GM18909 (cell line): ENCODE data around the gene CEP170B.
"Not testable (repeated sequence)": the region's sequence is repeated elsewhere in the genome, so short reads cannot be mapped to it uniquely, and the experiment has no call there.

Experiments used
- ATAC-seq: cut with Tn5 transposase; IDR thresholded peaks from one replicate; pipeline ENCODE4 v1.9.1; 2021; ENCODE audit warnings: mild to moderate bottlenecking; ENCODE audit not compliant: unreplicated experiment, poor library complexity

CEP170B gene

GRCh38 chr14:104877066-104877805, 12.2 kb downstream of the CEP170B start:
- ATAC-seq, result no peak

DNA sequence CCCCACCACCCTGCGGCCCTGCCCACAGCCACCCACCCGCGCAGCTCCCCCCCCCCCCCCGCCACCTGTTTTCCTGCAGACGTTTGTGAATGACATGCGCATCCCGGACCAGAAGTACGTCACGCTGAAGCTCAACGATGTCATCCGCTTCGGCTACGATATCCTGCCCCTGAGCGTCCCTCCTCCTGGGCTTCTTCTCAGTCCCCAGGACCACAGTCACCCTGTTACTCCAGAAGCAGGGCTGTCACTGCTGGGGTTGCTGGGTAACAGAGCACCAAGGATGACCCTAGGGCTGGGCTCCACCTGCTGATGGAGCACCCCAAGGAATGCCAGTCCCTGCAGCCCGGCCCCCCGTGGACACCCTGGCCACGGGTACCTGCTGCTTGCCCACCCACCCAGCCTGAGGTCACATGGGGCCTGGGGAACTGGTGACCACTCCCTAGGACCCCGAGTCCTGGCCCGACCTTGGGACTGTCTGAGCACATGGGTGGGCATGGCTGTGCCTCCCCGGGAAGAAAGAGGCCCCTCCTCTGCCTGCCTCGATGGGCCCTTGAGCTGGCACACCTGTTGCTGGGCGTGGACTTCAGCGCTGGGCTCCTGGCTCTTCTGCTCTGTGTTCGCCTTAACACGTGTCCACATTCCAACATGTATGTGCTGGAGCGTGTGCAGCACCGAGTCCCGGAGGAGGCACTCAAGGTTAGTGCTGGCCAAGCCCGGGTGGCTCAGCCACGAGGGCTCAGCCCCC, 12.9 kb downstream of the CEP170B start:
- ATAC-seq, result no peak

DNA sequence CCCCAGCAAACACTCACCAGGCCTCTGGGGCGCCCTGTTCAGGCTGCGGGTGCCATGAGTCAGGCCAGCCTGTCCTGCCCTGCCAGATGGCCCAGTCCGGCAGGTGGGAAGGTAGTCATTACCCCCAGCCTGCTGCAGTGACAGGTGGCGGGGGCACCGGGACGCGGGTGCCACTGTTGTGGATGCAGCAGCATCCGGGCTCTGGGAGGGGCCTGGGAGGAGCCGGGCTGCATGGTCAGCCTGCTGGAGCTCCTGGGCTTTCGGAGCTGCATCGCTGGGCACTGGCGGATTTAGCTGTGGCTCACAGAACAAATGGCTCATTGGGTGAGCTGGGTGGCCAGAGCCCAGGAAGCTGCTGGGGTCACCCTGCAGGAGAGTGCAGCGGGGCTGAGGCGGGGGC, 13.5 kb downstream of the CEP170B start:
- no peak for ATAC-seq

GRCh38 chr14:104879201-104879982, 14.3 kb downstream of the CEP170B start:
- ATAC-seq, result no peak

DNA sequence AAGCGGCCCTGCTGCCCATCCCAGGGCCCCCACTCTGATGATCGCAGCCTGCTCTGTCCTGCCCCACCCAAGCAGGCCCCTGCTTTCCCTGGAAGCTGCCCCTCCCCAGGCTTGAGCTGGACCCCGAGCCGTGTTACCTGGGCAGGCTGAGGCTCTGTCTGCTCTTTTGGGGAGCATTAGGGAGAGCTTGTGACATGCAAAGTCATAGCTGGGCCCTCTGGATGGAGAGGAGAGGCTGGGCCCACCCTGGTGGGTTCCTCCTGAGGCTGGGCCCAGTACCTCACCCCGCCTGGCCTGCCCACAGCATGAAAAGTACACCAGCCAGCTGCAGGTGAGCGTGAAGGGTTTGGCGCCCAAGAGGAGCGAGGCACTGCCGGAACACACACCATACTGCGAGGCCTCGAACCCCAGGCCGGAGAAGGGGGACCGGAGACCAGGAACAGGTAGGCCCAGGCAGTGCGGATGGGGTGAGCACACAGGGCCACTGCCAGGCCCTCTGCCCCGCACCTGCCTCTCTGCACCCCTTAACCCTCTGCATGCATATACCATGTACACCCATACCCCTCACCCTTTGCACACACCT, 15.0 kb downstream of the CEP170B start:
- no peak for ATAC-seq

GRCh38 chr14:104880584-104881210, 15.6 kb downstream of the CEP170B start:
- no peak for ATAC-seq

GRCh38 chr14:104881369-104881979, 16.4 kb downstream of the CEP170B start:
- no peak for ATAC-seq

GRCh38 chr14:104882325-104882973, 17.4 kb downstream of the CEP170B start:
- no peak for ATAC-seq

GRCh38 chr14:104882991-104883660, 18.1 kb downstream of the CEP170B start:
- no peak for ATAC-seq

DNA sequence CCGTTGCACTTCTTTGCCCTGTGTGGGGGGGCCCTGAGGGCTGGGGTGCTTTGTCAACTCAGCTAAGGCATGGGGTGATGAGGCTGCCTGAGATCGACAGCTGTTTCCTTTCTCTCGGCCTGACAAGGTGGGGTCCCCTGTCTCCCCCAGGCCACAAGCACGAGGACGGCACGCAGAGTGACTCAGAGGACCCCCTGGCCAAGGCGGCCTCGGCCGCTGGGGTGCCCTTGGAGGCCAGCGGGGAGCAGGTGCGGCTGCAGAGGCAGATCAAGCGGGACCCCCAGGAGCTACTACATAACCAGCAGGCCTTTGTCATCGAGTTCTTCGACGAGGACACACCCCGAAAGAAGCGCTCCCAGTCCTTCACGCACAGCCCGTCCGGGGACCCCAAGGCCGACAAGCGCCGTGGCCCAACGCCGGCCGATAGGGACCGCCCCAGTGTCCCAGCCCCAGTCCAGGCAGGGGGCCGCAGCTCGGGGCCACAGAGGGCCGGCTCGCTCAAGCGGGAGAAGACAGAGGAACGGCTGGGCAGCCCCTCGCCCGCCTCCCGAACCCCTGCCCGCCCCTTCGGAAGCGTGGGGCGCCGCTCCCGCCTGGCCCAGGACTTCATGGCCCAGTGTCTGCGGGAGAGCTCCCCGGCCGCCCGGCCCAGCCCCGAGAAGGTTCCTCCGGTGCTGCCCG, 18.8 kb downstream of the CEP170B start:
- ATAC-seq, result no peak

DNA sequence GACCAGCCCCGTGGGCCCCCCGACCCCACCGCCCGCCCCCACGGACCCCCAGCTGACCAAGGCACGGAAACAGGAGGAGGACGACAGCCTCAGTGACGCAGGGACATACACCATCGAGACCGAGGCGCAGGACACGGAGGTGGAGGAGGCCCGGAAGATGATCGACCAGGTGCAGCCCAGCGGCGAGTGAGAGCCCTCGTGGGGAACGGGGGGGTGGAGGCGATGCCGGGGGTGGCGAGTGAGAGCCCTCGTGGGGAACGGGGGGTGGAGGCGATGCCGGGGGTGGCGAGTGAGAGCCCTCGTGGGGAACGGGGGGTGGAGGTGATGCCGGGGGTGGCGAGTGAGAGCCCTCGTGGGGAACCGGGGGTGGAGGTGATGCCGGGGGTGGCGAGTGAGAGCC, 19.3 kb downstream of the CEP170B start:
- not testable (repeated sequence) for ATAC-seq

DNA sequence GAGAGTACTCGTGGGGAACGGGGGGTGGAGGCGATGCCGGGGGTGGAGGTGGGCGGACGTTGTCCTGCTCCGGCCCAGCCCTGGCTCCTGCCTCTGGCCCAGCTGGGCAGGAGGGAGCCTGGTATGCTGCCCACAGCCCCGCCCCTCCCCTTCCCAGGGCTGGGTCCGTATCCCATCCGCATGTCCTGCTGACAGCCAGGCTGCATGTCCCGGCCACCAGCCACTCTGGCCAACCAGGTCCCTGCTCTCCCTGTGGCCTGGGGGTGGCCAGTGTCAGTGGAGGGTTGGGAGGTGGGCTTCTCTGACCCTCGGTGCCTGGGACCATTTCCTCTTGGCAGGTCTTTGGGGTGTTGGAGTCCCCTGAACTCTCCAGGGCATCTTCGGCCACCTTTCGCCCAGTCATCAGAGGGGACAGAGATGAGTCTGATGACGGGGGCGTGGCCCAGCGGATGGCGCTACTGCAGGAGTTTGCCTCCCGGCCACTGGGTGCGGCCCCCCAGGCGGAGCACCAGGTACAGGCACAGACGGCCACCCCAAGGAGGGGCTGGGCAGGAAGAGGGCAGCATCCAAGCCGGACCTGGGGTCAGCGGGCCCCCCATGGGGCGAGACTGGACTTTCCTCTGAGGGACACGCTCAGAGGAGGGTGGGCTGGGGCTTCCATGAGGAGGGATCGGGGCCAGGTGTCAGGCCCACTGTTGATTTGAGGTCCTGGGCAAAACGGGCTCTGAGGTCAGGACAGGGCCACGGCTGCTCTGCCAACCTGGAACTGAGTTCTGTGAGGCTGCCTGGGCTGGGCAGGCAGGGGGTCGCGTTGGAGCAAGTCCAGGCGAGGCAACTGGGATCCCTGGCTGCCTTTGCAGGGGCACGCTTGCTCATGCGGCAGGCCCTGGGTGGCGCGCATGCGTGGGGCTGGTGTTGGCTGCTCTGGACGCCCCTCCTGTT, 20.2 kb downstream of the CEP170B start:
- no peak for ATAC-seq

DNA sequence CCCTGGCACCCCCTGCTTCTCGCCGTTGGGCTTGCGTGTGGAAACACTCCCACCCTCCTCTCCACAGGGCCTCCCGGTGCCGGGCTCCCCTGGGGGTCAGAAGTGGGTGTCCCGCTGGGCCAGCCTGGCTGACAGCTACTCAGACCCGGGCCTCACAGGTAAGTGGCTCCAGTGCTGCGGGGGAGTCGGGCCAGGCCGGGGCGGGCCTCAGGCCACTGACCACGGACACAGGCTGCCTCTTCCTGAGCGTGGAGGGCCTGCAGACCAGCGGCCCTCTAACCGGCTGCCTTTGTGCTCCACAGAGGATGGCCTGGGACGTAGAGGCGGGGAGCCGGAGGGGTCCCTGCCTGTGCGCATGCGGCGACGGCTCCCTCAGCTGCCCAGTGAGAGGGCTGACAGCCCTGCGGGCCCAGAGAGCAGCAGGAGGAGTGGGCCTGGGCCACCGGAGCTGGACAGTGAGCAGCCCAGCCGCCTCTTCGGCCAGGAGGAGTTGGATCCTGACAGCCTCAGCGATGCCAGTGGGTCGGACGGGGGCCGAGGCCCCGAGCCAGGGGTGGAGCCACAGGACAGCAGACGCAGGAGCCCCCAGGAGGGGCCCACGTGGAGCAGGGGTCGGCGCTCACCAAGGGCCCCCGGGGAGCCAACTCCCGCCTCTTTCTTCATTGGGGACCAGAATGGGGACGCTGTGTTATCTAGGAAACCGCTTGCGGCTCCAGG, 21.1 kb downstream of the CEP170B start:
- no peak for ATAC-seq

DNA sequence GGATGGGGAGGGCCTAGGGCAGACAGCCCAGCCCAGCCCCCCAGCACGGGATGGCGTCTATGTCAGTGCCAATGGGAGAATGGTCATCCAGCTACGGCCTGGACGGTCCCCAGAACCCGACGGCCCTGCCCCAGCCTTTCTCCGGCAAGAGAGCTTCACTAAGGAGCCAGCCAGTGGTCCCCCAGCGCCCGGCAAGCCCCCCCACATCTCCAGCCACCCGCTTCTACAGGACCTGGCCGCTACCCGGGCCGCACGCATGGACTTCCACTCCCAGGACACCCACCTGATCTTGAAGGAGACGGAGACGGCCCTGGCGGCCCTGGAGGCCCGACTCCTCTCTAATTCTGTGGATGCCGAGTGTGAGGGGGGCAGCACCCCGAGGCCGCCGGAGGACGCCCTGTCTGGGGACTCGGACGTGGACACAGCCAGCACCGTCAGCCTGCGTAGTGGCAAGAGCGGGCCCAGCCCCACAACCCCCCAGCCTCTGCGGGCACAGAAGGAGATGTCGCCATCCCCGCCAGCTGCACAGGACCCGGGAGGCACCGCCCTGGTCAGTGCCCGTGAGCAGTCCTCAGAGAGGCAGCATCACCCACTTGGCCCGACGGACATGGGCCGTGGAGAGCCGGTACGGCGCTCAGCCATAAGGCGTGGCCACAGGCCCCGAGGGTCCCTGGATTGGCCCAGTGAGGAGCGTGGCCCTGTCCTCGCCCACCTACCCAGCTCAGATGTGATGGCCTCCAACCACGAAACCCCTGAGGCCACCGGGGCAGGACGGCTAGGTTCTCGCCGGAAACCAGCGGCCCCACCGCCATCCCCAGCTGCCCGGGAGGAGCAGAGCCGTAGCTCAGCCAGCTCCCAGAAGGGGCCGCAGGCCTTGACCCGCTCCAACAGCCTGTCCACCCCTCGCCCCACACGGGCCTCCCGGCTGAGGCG, 21.9 kb downstream of the CEP170B start:
- no peak for ATAC-seq

DNA sequence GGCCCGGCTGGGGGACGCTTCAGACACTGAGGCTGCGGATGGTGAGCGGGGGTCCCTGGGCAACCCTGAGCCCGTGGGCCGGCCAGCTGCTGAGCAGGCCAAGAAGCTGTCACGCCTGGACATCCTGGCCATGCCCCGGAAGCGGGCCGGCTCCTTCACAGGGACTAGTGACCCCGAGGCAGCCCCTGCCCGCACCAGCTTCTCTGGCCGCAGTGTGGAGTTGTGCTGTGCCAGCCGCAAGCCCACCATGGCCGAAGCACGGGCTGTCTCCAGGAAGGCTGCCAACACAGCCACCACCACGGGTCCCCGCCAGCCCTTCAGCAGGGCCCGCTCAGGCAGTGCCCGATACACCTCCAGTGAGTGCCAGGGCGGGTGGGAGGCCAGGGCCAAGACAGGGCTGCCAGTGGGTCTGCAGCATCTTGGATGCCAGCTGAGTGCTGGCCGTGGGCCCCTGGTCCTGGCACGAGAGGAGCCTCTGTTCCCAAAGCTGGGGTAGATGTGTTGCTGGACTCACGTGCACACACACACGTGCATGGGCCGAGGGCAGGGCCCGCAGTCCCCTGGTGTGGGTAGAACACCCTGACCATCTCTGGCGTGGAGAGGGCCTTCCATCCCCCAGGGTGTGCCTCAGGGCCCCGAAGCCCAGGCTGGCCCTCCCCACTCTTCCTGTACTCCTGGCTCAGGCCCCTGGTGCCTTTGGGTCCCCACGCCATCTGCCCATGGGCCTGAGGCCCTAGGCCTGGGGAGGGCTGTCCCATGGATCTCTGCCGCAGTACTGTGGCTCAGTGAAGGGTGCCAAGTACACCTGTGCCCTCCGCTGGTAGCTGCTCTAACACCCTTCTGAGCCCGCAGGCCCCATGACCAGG, 22.8 kb downstream of the CEP170B start:
- no peak for ATAC-seq
